Measurements from ENCODE around the gene AP4S1.
"Not testable (repeated sequence)": the region's sequence is repeated elsewhere in the genome, so short reads cannot be mapped to it uniquely, and the experiment has no call there.

The AP4S1 gene

DNA sequence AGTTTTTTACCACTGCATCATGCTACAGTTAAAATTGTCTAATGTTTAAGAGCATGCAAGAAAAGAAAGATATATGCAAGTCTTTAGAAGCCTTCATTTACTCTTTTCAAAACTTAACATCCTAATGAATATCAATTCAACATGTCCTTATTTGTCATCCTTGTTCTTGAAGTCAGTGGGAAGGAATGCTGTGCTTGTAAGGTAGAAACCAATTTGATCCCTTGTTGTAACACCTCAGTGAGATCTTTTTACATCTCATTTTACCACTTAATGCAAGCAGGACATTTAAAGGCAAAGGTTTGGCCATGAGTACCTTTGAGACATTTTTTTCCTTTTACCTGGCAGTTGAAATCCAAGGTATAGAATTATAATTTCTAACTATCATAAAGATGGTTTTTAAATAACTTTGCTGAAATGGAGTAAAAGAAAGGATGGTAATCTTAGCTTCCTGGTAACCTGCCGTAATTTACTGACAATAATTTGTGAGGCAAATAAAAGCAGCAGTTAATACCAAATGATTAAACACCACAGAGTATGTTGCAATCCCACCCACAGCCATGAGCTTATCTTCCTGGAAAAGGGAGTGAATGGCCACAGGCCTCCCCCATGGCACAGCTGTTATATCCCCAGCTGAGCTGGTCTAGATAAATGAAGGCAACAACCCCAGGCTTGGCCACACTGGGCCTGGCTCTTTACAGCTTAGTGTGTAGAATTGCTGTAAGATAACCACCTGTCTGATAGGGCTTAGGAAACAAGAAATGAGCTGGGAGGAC lies 33.9 kb downstream of the AP4S1 start:
- H3K4me3 ChIP-seq (ENCODE audit: low read depth in 1 of 2, low read length in 2 of 2): no peak overlapping the region
- H3K9ac ChIP-seq (ENCODE audit: low read depth in 1 of 2, low read length in 2 of 2): no peak overlapping the region
- H3K27ac ChIP-seq (ENCODE audit: low read depth, low read length): no peak overlapping the region
- H3K36me3 ChIP-seq (ENCODE audit: control insufficient read depth in 1 of 2, insufficient read depth in 2 of 2, low read length in 2 of 2): no peaks in the 10 kb centered on the region
- H3K9me3 ChIP-seq (ENCODE audit: control insufficient read depth in 1 of 2, low read length in 2 of 2): no peaks in the 10 kb centered on the region
- peaks cover 4 to 10% of the 10 kb centered on the region in 2 donors for H3K4me1 ChIP-seq (ENCODE audit: control insufficient read depth in 1 of 2, insufficient read depth in 2 of 2, low read length in 2 of 2)
- no peaks in the 10 kb centered on the region for H3K27me3 ChIP-seq (ENCODE audit: control insufficient read depth in 1 of 2, insufficient read depth in 2 of 2, low read length in 2 of 2)

DNA sequence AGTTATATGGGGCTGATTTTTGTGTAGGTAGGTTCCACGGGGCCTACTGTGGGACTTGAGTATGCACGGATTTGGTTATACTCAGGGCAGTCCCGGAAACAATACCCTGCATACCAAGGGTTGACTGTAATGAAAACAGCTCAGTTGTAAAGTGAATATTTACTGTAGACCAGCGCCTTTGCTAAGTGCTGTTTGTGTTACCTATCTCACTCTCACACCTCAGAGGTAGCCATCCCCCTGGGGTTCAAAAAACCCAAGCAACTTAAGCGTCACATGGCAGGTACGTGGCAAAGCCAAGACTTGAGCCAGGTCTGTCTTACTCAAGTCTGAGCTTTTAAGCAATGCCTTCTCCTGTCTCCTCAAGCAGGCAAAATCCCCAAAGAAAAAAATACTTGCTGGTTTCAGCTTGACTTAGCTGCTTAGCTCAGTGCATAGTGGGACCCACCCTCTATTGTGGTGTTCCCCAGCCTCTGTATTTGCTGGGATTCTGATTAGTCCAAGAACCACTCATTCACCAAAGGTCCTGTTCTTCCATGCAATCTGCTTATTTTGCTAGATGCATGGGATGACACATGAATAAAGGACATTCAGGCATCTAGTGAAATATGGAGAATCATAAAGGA lies 34.9 kb downstream of the AP4S1 start:
- Histone ChIP-seq H3K4me3 (ENCODE audit: low read depth in 1 of 2, low read length in 2 of 2) (no peak overlapping the region), H3K27ac (ENCODE audit: low read depth, low read length) (no peak overlapping the region), H3K36me3 (ENCODE audit: control insufficient read depth in 1 of 2, insufficient read depth in 2 of 2, low read length in 2 of 2) (no peaks in the 10 kb centered on the region), H3K9ac (ENCODE audit: low read depth in 1 of 2, low read length in 2 of 2) (no peak overlapping the region), H3K9me3 (ENCODE audit: control insufficient read depth in 1 of 2, low read length in 2 of 2) (no peaks in the 10 kb centered on the region), H3K27me3 (ENCODE audit: control insufficient read depth in 1 of 2, insufficient read depth in 2 of 2, low read length in 2 of 2) (no peaks in the 10 kb centered on the region), H3K4me1 (ENCODE audit: control insufficient read depth in 1 of 2, insufficient read depth in 2 of 2, low read length in 2 of 2) (peaks cover 4 to 10% of the 10 kb centered on the region in 2 donors)

DNA sequence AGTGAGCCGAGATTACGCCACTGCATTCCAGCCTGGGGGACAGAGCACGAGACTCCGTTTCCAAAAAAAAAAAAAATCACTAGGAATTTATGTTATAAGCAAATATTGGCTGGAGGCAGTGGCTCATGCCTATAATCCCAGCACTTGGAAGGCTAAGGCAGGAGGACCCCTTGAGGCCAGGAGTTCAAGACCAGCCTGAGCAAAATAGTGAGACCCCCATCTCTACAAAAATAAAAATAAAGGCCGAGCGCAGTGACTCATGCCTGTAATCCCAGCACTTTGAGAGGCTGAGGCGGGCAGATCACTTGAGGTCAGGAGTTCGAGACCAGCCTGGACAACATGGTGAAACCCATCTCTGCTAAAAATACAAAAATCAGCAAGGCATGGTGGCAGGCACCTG lies 37.5 kb downstream of the AP4S1 start:
- H3K27me3 ChIP-seq (ENCODE audit: control insufficient read depth in 1 of 2, insufficient read depth in 2 of 2, low read length in 2 of 2); H3K27ac ChIP-seq (ENCODE audit: low read depth, low read length); H3K4me3 ChIP-seq (ENCODE audit: low read depth in 1 of 2, low read length in 2 of 2); H3K36me3 ChIP-seq (ENCODE audit: control insufficient read depth in 1 of 2, insufficient read depth in 2 of 2, low read length in 2 of 2); H3K4me1 ChIP-seq (ENCODE audit: control insufficient read depth in 1 of 2, insufficient read depth in 2 of 2, low read length in 2 of 2); H3K9ac ChIP-seq (ENCODE audit: low read depth in 1 of 2, low read length in 2 of 2); H3K9me3 ChIP-seq (ENCODE audit: control insufficient read depth in 1 of 2, low read length in 2 of 2): not testable (repeated sequence)

DNA sequence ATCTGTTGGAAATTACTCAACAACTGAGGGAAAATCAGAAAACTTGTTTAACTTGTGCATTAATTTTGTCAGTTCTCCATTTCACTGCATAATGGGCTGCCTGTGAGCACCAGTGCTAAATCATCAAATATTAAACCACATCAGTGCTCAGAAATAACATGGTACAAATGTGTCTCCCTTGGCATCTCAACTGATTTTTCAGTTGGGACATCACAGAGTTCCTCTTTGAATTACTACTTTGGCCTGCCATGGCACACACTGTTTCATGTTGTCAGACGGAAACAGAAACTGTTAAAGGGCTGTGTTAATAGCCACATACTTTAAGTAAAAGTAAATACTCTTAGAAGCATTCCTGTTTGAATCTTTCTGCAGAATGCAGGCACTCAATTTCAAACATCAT lies 42.8 kb downstream of the AP4S1 start:
- Histone ChIP-seq H3K4me1 (ENCODE audit: control insufficient read depth in 1 of 2, insufficient read depth in 2 of 2, low read length in 2 of 2) (no peaks in the 10 kb centered on the region), H3K36me3 (ENCODE audit: control insufficient read depth in 1 of 2, insufficient read depth in 2 of 2, low read length in 2 of 2) (peaks cover 0 to 3% of the 10 kb centered on the region in 2 donors), H3K27me3 (ENCODE audit: control insufficient read depth in 1 of 2, insufficient read depth in 2 of 2, low read length in 2 of 2) (no peaks in the 10 kb centered on the region), H3K9me3 (ENCODE audit: control insufficient read depth in 1 of 2, low read length in 2 of 2) (no peaks in the 10 kb centered on the region), H3K27ac (ENCODE audit: low read depth, low read length) (no peak overlapping the region), H3K9ac (ENCODE audit: low read depth in 1 of 2, low read length in 2 of 2) (no peak overlapping the region), H3K4me3 (ENCODE audit: low read depth in 1 of 2, low read length in 2 of 2) (no peak overlapping the region)

DNA sequence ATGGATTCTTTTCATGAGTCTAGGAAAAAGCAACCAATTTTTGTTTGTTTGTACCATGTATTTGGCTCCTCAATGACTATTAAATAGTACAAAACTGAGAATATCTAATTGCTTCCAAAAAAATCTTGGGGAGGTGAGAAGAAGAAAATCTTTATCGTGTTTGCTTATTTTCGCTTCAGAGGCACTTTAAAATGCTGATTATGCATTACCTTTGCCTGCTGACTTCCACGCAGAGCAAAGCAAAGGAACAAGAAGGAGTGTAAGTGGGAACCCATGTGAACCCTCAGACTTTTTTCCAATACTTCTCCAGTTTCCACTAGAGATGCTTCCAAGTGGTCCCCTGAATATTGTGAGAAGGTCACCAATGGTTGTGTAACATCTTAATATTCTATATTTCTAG lies 43.9 kb downstream of the AP4S1 start:
- no peak overlapping the region for H3K27ac ChIP-seq (ENCODE audit: low read depth, low read length)
- no peak overlapping the region for H3K9ac ChIP-seq (ENCODE audit: low read depth in 1 of 2, low read length in 2 of 2)
- H3K4me1 ChIP-seq (ENCODE audit: control insufficient read depth in 1 of 2, insufficient read depth in 2 of 2, low read length in 2 of 2): no peaks in the 10 kb centered on the region
- no peaks in the 10 kb centered on the region for H3K27me3 ChIP-seq (ENCODE audit: control insufficient read depth in 1 of 2, insufficient read depth in 2 of 2, low read length in 2 of 2)
- peaks cover 0 to 3% of the 10 kb centered on the region in 2 donors for H3K36me3 ChIP-seq (ENCODE audit: control insufficient read depth in 1 of 2, insufficient read depth in 2 of 2, low read length in 2 of 2)
- no peak overlapping the region for H3K4me3 ChIP-seq (ENCODE audit: low read depth in 1 of 2, low read length in 2 of 2)
- H3K9me3 ChIP-seq (ENCODE audit: control insufficient read depth in 1 of 2, low read length in 2 of 2): no peaks in the 10 kb centered on the region

DNA sequence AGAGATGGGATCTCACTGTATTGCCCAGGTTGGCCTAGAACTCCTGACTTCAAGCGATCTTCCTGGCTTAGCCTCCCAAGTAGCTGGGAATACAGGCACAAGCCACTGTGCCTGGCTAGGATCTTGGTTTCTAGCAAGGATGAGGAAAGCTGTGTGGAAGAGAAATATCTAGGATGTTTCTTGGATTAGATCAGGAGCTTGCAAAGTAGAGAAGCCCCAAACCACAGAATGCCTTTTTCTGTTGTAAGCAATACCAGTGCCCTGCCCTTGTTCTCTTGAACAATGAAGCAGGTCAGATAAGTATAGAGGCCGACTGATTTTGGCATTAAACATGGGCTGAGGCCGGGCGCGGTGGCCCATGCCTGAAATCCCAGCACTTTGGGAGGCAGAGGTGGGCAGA lies 45.0 kb downstream of the AP4S1 start:
- H3K27ac ChIP-seq (ENCODE audit: low read depth, low read length): no peak overlapping the region
- H3K9me3 ChIP-seq (ENCODE audit: control insufficient read depth in 1 of 2, low read length in 2 of 2): no peaks in the 10 kb centered on the region
- H3K36me3 ChIP-seq (ENCODE audit: control insufficient read depth in 1 of 2, insufficient read depth in 2 of 2, low read length in 2 of 2): peaks cover 0 to 3% of the 10 kb centered on the region in 2 donors
- H3K4me3 ChIP-seq (ENCODE audit: low read depth in 1 of 2, low read length in 2 of 2): no peak overlapping the region
- H3K9ac ChIP-seq (ENCODE audit: low read depth in 1 of 2, low read length in 2 of 2): no peak overlapping the region
- H3K27me3 ChIP-seq (ENCODE audit: control insufficient read depth in 1 of 2, insufficient read depth in 2 of 2, low read length in 2 of 2): no peaks in the 10 kb centered on the region
- H3K4me1 ChIP-seq (ENCODE audit: control insufficient read depth in 1 of 2, insufficient read depth in 2 of 2, low read length in 2 of 2): no peaks in the 10 kb centered on the region

DNA sequence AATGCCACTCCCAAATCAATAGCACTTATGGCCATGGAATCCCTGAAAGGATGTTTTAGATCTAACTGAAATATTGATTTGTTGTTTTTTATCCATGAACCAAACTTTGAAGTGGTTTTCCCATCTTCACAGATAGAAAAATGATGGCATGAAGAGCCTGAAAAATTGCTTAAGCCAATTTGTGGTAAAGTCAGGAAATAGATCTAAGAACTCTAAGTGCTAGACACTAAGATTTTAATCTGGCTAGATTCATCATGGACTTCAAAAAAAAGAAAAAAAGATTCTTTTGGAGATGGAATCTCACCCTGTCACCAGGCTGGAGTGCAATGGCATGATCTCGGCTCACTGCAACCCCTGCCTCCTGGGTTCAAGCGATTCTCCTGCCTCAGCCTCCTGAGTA lies 45.7 kb downstream of the AP4S1 start:
- no peaks in the 10 kb centered on the region for H3K27me3 ChIP-seq (ENCODE audit: control insufficient read depth in 1 of 2, insufficient read depth in 2 of 2, low read length in 2 of 2)
- no peaks in the 10 kb centered on the region for H3K9me3 ChIP-seq (ENCODE audit: control insufficient read depth in 1 of 2, low read length in 2 of 2)
- H3K9ac ChIP-seq (ENCODE audit: low read depth in 1 of 2, low read length in 2 of 2): no peak overlapping the region
- H3K27ac ChIP-seq (ENCODE audit: low read depth, low read length): no peak overlapping the region
- H3K4me1 ChIP-seq (ENCODE audit: control insufficient read depth in 1 of 2, insufficient read depth in 2 of 2, low read length in 2 of 2): no peaks in the 10 kb centered on the region
- H3K36me3 ChIP-seq (ENCODE audit: control insufficient read depth in 1 of 2, insufficient read depth in 2 of 2, low read length in 2 of 2): peaks cover 0 to 3% of the 10 kb centered on the region in 2 donors
- H3K4me3 ChIP-seq (ENCODE audit: low read depth in 1 of 2, low read length in 2 of 2): no peak overlapping the region

DNA sequence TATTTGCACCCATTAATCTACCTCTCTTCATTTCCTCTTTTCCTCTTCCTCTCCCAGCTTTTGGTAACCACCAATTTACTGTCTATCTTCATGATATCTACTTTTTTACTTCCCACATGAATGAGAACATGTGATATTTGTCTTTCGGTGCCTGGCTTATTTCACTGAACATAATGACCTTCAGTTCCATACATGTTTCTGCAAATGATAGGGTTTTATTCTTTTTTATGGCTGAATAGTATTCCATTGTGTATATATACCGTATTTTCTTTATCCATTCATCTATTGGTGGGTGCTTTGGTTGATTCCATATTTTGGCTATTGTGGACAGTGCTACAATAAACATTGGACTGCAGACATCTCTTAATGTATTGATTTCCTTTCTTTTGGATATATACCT lies 49.7 kb downstream of the AP4S1 start:
- no peak overlapping the region for H3K4me3 ChIP-seq (ENCODE audit: low read depth in 1 of 2, low read length in 2 of 2)
- H3K9me3 ChIP-seq (ENCODE audit: control insufficient read depth in 1 of 2, low read length in 2 of 2): no peaks in the 10 kb centered on the region
- no peaks in the 10 kb centered on the region for H3K27me3 ChIP-seq (ENCODE audit: control insufficient read depth in 1 of 2, insufficient read depth in 2 of 2, low read length in 2 of 2)
- H3K9ac ChIP-seq (ENCODE audit: low read depth in 1 of 2, low read length in 2 of 2): no peak overlapping the region
- H3K27ac ChIP-seq (ENCODE audit: low read depth, low read length): no peak overlapping the region
- H3K36me3 ChIP-seq (ENCODE audit: control insufficient read depth in 1 of 2, insufficient read depth in 2 of 2, low read length in 2 of 2): peaks cover 0 to 3% of the 10 kb centered on the region in 2 donors
- H3K4me1 ChIP-seq (ENCODE audit: control insufficient read depth in 1 of 2, insufficient read depth in 2 of 2, low read length in 2 of 2): peaks cover 0 to 4% of the 10 kb centered on the region in 2 donors

DNA sequence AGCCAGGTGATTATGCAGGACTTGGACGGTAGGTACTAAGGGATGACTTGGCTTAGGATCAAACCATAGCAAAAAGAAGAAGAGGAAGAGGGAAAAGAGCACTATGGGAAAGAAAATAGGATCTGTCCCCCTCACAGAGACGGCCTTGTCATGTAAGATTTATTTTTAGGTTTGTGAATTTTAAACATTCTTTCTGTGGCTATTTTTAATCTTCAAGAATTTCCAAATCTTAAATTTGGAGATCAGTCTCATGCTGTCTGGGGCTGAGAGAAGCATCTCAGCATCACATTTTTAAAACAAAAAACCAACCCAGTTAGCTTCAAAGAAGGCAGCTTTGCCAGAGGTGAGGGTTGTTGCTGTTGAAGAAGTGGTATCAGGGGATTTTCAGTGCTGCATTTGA lies 53.3 kb downstream of the AP4S1 start:
- H3K36me3 ChIP-seq (ENCODE audit: control insufficient read depth in 1 of 2, insufficient read depth in 2 of 2, low read length in 2 of 2): peaks cover 0 to under 1% of the 10 kb centered on the region in 2 donors
- peaks cover 0 to 7% of the 10 kb centered on the region in 2 donors for H3K4me1 ChIP-seq (ENCODE audit: control insufficient read depth in 1 of 2, insufficient read depth in 2 of 2, low read length in 2 of 2)
- H3K9ac ChIP-seq (ENCODE audit: low read depth in 1 of 2, low read length in 2 of 2): no peak overlapping the region
- no peaks in the 10 kb centered on the region for H3K27me3 ChIP-seq (ENCODE audit: control insufficient read depth in 1 of 2, insufficient read depth in 2 of 2, low read length in 2 of 2)
- no peak overlapping the region for H3K4me3 ChIP-seq (ENCODE audit: low read depth in 1 of 2, low read length in 2 of 2)
- no peak overlapping the region for H3K27ac ChIP-seq (ENCODE audit: low read depth, low read length)
- no peaks in the 10 kb centered on the region for H3K9me3 ChIP-seq (ENCODE audit: control insufficient read depth in 1 of 2, low read length in 2 of 2)

DNA sequence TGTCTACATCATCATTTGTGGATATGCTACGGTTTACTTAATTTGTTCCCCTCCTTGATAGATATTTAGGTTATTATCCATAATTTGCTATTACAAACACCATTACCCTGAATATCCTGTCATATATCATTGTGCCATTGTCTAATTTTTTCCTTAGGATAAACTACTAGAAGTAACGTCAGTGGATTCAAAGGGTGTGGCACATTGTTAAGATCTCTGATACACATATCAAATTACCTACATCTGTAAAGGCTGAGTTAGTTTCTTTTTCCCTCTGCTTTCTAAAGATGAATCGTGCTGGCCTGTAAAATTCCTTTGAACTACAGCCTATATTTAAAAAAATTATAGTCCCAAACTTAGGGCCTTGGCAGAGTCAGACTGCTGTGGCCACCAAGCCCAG lies 54.6 kb downstream of the AP4S1 start:
- Histone ChIP-seq H3K4me1 (ENCODE audit: control insufficient read depth in 1 of 2, insufficient read depth in 2 of 2, low read length in 2 of 2) (peaks cover 0 to 7% of the 10 kb centered on the region in 2 donors), H3K4me3 (ENCODE audit: low read depth in 1 of 2, low read length in 2 of 2) (no peak overlapping the region), H3K27me3 (ENCODE audit: control insufficient read depth in 1 of 2, insufficient read depth in 2 of 2, low read length in 2 of 2) (no peaks in the 10 kb centered on the region), H3K9ac (ENCODE audit: low read depth in 1 of 2, low read length in 2 of 2) (no peak overlapping the region), H3K9me3 (ENCODE audit: control insufficient read depth in 1 of 2, low read length in 2 of 2) (no peaks in the 10 kb centered on the region), H3K36me3 (ENCODE audit: control insufficient read depth in 1 of 2, insufficient read depth in 2 of 2, low read length in 2 of 2) (peaks cover 0 to 7% of the 10 kb centered on the region in 2 donors), H3K27ac (ENCODE audit: low read depth, low read length) (no peak overlapping the region)

Measured in duodenal mucosa (tissue), 2 donors.